H1 (cell line): Measurements from ENCODE around the gene PIGK. TPM values are rescaled to one million over a fixed set of nuclear protein-coding genes. Genes with fewer than 3 reads are reported as not detected.

Experiments
- CTCF ChIA-PET: fragments of 300-600 bp; sonication (Branson Sonifier 250); formaldehyde crosslinking; loops from one replicate; lab custom pipeline; 2021; ENCODE audit not compliant: partially characterized antibody; lab: Charles Lee
- POLR2A ChIA-PET: fragments of 300-600 bp; sonication (Branson Sonifier 250); formaldehyde crosslinking; loops from one replicate; lab custom pipeline; 2021; ENCODE audit warnings: inconsistent platforms; ENCODE audit not compliant: partially characterized antibody; lab: Charles Lee
- DNase-seq, 2 experiments: peaks; one replicate each; pipeline versions ENCODE4 v3.0.0 to v3.0.0-alpha.2; 2010 to 2022; ENCODE audit warnings: low spot score in 2 of 2, low read depth in 1 of 2, mixed read lengths in 1 of 2
- FAIRE-seq: peaks from 2 replicates; lab custom pipeline; 2011; peaks lifted over from hg19 to GRCh38; lab: Jason Lieb, UNC
- H2AFZ ChIP-seq: 2 replicates; pipeline ENCODE4 v1.8.1; 2012; ENCODE audit warnings: low read length, inconsistent platforms
- H2AK5ac ChIP-seq: 2 replicates; pipeline ENCODE4 v1.6.1; 2013; ENCODE audit warnings: low read depth, low read length
- H2BK120ac ChIP-seq: replicated peaks from 2 replicates; pipeline ENCODE3; 2013; ENCODE audit warnings: low read depth, low read length, inconsistent platforms
- H2BK12ac ChIP-seq: 2 replicates; pipeline ENCODE4 v1.6.1; 2013; ENCODE audit warnings: low read depth, low read length
- H2BK15ac ChIP-seq: 2 replicates; pipeline ENCODE4 v1.6.1; 2013; ENCODE audit warnings: low read length
- H2BK20ac ChIP-seq: 2 replicates; pipeline ENCODE4 v1.6.1; 2013; ENCODE audit warnings: low read length
- H2BK5ac ChIP-seq: 2 replicates; pipeline ENCODE4 v1.6.1; 2013; ENCODE audit warnings: low read depth, low read length
- H3K14ac ChIP-seq: 2 replicates; pipeline ENCODE4 v1.6.1; 2013; ENCODE audit warnings: inconsistent platforms; ENCODE audit not compliant: insufficient read length
- H3K18ac ChIP-seq: 2 replicates; pipeline ENCODE4 v1.6.1; 2013; ENCODE audit warnings: low read length; ENCODE audit errors: extremely low read depth
- H3K23ac ChIP-seq: 2 replicates; pipeline ENCODE4 v1.6.1; 2013; ENCODE audit warnings: inconsistent platforms; ENCODE audit not compliant: insufficient read length
- H3K23me2 ChIP-seq: 2 replicates; pipeline ENCODE4 v1.6.1; 2013; ENCODE audit warnings: low read depth, low read length
- H3K27ac ChIP-seq: 2 replicates; pipeline ENCODE4 v1.6.1; 2011; ENCODE audit warnings: low read depth, low read length, inconsistent platforms
- H3K27me3 ChIP-seq, 4 experiments: replicated peaks in 1 of 4; 1 replicate in 1 of 4; 2 replicates in 3 of 4; pipeline versions ENCODE4 v1.6.1 to v1.8.1; 2011 to 2013; ENCODE audit warnings: low read length in 3 of 4, mild to moderate bottlenecking in 3 of 4, inconsistent platforms in 2 of 4, mixed read lengths in 2 of 4, moderate library complexity in 1 of 4; ENCODE audit not compliant: control insufficient read depth in 3 of 4, insufficient read depth in 3 of 4; ENCODE audit errors: extremely low read depth in 1 of 4
- H3K36me3 ChIP-seq, 4 experiments: 2 replicates each; pipeline versions ENCODE4 v1.6.1 to v1.8.1; 2011 to 2013; ENCODE audit warnings: mild to moderate bottlenecking in 4 of 4, low read length in 3 of 4, moderate library complexity in 2 of 4, control low read depth in 1 of 4, inconsistent platforms in 1 of 4; ENCODE audit not compliant: insufficient read depth in 4 of 4, control insufficient read depth in 2 of 4
- H3K4ac ChIP-seq: replicated peaks from 2 replicates; pipeline ENCODE3; 2013; ENCODE audit warnings: low read length, low read depth, mixed read lengths, inconsistent platforms; ENCODE audit not compliant: insufficient read length
- H3K4me1 ChIP-seq, 4 experiments: replicated peaks in 1 of 4; 1 replicate in 1 of 4; 2 replicates in 3 of 4; pipeline versions ENCODE4 v1.6.1 to v1.8.1; 2011 to 2013; ENCODE audit warnings: low read length in 3 of 4, inconsistent platforms in 2 of 4, mixed read lengths in 1 of 4; ENCODE audit not compliant: insufficient read depth in 4 of 4, control insufficient read depth in 3 of 4
- H3K4me2 ChIP-seq, 2 experiments: 2 replicates each; pipeline versions ENCODE4 v1.6.1 to v1.8.1; 2011 to 2013; ENCODE audit warnings: low read depth in 2 of 2, low read length in 2 of 2, control low read depth in 1 of 2, inconsistent platforms in 1 of 2, mild to moderate bottlenecking in 1 of 2; ENCODE audit not compliant: insufficient read depth in 1 of 2
- H3K4me3 ChIP-seq, 4 experiments: fragments of 200-600, 300-600 bp in 1 of 4; sonication (generic), shearing (Covaris generic), sonication (Bioruptor Twin) in 1 of 4; 2 replicates each; pipeline versions ENCODE4 v1.5.1 to v1.8.1; 2011 to 2016; ENCODE audit warnings: low read length in 4 of 4, low read depth in 3 of 4, control low read depth in 2 of 4, inconsistent platforms in 2 of 4, mild to moderate bottlenecking in 2 of 4, mixed read lengths in 1 of 4, moderate library complexity in 1 of 4; ENCODE audit not compliant: insufficient read depth in 2 of 4; ENCODE audit errors: extremely low read depth in 1 of 4
- H3K56ac ChIP-seq: replicated peaks from 2 replicates; pipeline ENCODE3; 2013; ENCODE audit warnings: low read depth, mild to moderate bottlenecking, mixed read lengths, low read length, inconsistent platforms; ENCODE audit not compliant: insufficient read length
- H3K79me1 ChIP-seq: 2 replicates; pipeline ENCODE4 v1.6.1; 2013; ENCODE audit warnings: low read depth, low read length, control low read depth
- H3K79me2 ChIP-seq, 2 experiments: 2 replicates each; pipeline versions ENCODE4 v1.6.1 to v1.8.1; 2012 to 2013; ENCODE audit warnings: low read length in 2 of 2, mild to moderate bottlenecking in 2 of 2, inconsistent platforms in 1 of 2; ENCODE audit not compliant: insufficient read depth in 2 of 2, control insufficient read depth in 1 of 2
- H3K9ac ChIP-seq, 4 experiments: replicated peaks in 1 of 4; 1 replicate in 1 of 4; 2 replicates in 3 of 4; pipeline versions ENCODE4 v1.6.1 to v1.8.1; 2011 to 2013; ENCODE audit warnings: low read depth in 3 of 4, low read length in 3 of 4, control low read depth in 2 of 4, mild to moderate bottlenecking in 2 of 4, moderate library complexity in 2 of 4, inconsistent platforms in 1 of 4; ENCODE audit errors: extremely low read depth in 1 of 4
- H3K9me3 ChIP-seq, 2 experiments: 2 replicates each; pipeline versions ENCODE4 v1.6.1 to v1.8.1; 2012 to 2013; ENCODE audit warnings: mild to moderate bottlenecking in 2 of 2, moderate library complexity in 2 of 2, control low read depth in 1 of 2, inconsistent platforms in 1 of 2, low read depth in 1 of 2, low read length in 1 of 2, mixed read lengths in 1 of 2; ENCODE audit not compliant: insufficient read depth in 2 of 2
- H4K20me1 ChIP-seq, 2 experiments: replicated peaks in 1 of 2; 2 replicates each; pipeline versions ENCODE3 to v1.8.1; 2011 to 2013; ENCODE audit warnings: inconsistent platforms in 2 of 2, low read length in 2 of 2, mild to moderate bottlenecking in 1 of 2; ENCODE audit not compliant: insufficient read depth in 2 of 2, control insufficient read depth in 1 of 2
- H4K5ac ChIP-seq: 2 replicates; pipeline ENCODE4 v1.6.1; 2013; ENCODE audit warnings: low read length, low read depth, mixed read lengths, inconsistent platforms; ENCODE audit not compliant: insufficient read length
- H4K8ac ChIP-seq: 2 replicates; pipeline ENCODE4 v1.8.0; 2013; ENCODE audit warnings: mild to moderate bottlenecking, moderate library complexity, low read length, inconsistent platforms; ENCODE audit not compliant: insufficient read depth; ENCODE audit errors: extremely low read depth
- H4K91ac ChIP-seq: replicated peaks from 2 replicates; pipeline ENCODE3; 2013; ENCODE audit warnings: low read length, mixed read lengths, inconsistent platforms; ENCODE audit not compliant: insufficient read length
- ATF3 ChIP-seq: IDR thresholded peaks from 2 replicates; pipeline ENCODE4 v1.6.1; 2011; ENCODE audit warnings: low read depth, mild to moderate bottlenecking, low read length; ENCODE audit not compliant: insufficient read depth
- BCL11A ChIP-seq, 2 experiments: IDR thresholded peaks; one replicate each; pipeline ENCODE4 v1.6.1; 2011; ENCODE audit warnings: low read depth in 2 of 2, low read length in 2 of 2, mild to moderate bottlenecking in 2 of 2
- BRCA1 ChIP-seq: IDR thresholded peaks from 2 replicates; pipeline ENCODE4 v1.6.1; 2012; ENCODE audit warnings: low read depth, low read length, improper control_type of control experiment
- CEBPB ChIP-seq: IDR thresholded peaks from 2 replicates; pipeline ENCODE4 v1.6.1; 2012; ENCODE audit warnings: low read depth, low read length
- CTCF ChIP-seq, 3 experiments: IDR thresholded peaks; 1 replicate in 2 of 3; 2 replicates in 1 of 3; pipeline versions ENCODE4 v1.5.1 to v1.6.1; 2011; ENCODE audit warnings: low read length in 3 of 3, mild to moderate bottlenecking in 3 of 3, inconsistent platforms in 2 of 3, low read depth in 1 of 3, moderate library complexity in 1 of 3; ENCODE audit not compliant: insufficient read depth in 1 of 3; ENCODE audit errors: control extremely low read depth in 1 of 3
- JUND ChIP-seq: IDR thresholded peaks from 2 replicates; pipeline ENCODE4 v1.6.1; 2011; ENCODE audit warnings: mild to moderate bottlenecking, improper control_type of control experiment, low read length
- NANOG ChIP-seq: IDR thresholded peaks from 2 replicates; pipeline ENCODE4 v1.6.1; 2011; ENCODE audit warnings: low read length, low read depth, mild to moderate bottlenecking, inconsistent platforms; ENCODE audit not compliant: insufficient read depth, poor library complexity, severe bottlenecking
- RNF2 ChIP-seq: fragments of 200-900, 300-1000 bp; sonication (generic); IDR thresholded peaks from 2 replicates; pipeline ENCODE4 v1.7.1; 2016; ENCODE audit warnings: borderline replicate concordance, low read depth, mild to moderate bottlenecking, antibody characterized with exemption, low read length; ENCODE audit not compliant: poor library complexity, severe bottlenecking; ENCODE audit errors: missing control alignments
- RXRA ChIP-seq: IDR thresholded peaks from 2 replicates; pipeline ENCODE4 v1.6.1; 2011; ENCODE audit warnings: low read depth, mild to moderate bottlenecking, low read length, moderate library complexity; ENCODE audit not compliant: insufficient read depth
- SUZ12 ChIP-seq: fragments of 200-600 bp; sonication (generic); IDR thresholded peaks from 2 replicates; pipeline ENCODE4 v1.6.1; 2012; ENCODE audit warnings: mild to moderate bottlenecking, inconsistent platforms, low read length, moderate library complexity, mixed read lengths
- WGBS, 2 experiments: shearing (Covaris generic) in 1 of 2; methylation state at CpG; one replicate each; pipeline versions ENCODE4 v1.1.6 to v1.1.7; 2013 to 2015; ENCODE audit warnings: low lambda C conversion rate in 2 of 2, mixed read lengths in 2 of 2, inconsistent platforms in 1 of 2, low coverage in 1 of 2, missing lambda C conversion rate in 1 of 2; ENCODE audit not compliant: insufficient replicate concordance in 2 of 2, insufficient coverage in 1 of 2, insufficient read length in 1 of 2; ENCODE audit errors: extremely low coverage in 1 of 2, missing lambda C conversion rate in 1 of 2; 5-methylcytosine and 5-hydroxymethylcytosine counted together
- polyA plus RNA-seq, 7 experiments: library from polyadenylated mRNA; depleted of rRNA in 3 of 7; stranded (reverse) in 5 of 7; unstranded in 2 of 7; fragments of >200 nt in 5 of 7; fragments of 200-250 nt in 2 of 7; gene quantifications; 1 replicate in 5 of 7; 2 replicates in 1 of 7; 4 replicates in 1 of 7; pipeline versions ENCODE4 v1.2.1 to v1.2.3, GENCODE V29; 2011 to 2013; ENCODE audit warnings: missing spikeins in 2 of 7, mixed read lengths in 2 of 7
- total RNA-seq: library from RNA; stranded (reverse); fragmentation: NEBNext Ultra II Directional; extraction: Animal tissue kit (Norgen Biotek cat#: 25700); gene quantifications from 2 replicates; pipeline ENCODE4 v1.2.1, GENCODE V29; 2021

The PIGK gene
- total and polyA plus RNA-seq, 2 of the 8 experiments (the other 6 are each of a cell fraction or from before 2014, with no cell fraction given): 5.6 to 23.2 TPM

GRCh38 chr1:77245830-77246229, 26.6 kb upstream of the PIGK start:
- Histone ChIP-seq H2BK20ac (no peak overlapping the region), H3K18ac (no peak overlapping the region), H2AK5ac (no peak overlapping the region), H2BK5ac (no peak overlapping the region), H3K14ac (no peak overlapping the region), H3K23ac (no peak overlapping the region), H4K8ac (no peak overlapping the region), H2BK120ac (no peak overlapping the region), H3K56ac (no peak overlapping the region), H3K79me2 (no peaks in the 10 kb centered on the region), H3K4me2 (no peak overlapping the region), H2AFZ (no peak overlapping the region), H3K4me3 (no peak overlapping the region), H3K9ac (no peak overlapping the region), H3K23me2 (no peaks in the 10 kb centered on the region), H2BK12ac (no peak overlapping the region), H4K91ac (no peak overlapping the region), H2BK15ac (no peak overlapping the region), H3K4me1 (no peaks in the 10 kb centered on the region), H4K5ac (no peak overlapping the region), H3K36me3 (no peaks in the 10 kb centered on the region), H3K27ac (no peak overlapping the region), H3K4ac (no peak overlapping the region), H3K9me3 (peaks cover 6% of the 10 kb centered on the region in 2 experiments; a peak in 1 of 4 replicates), H3K79me1 (no peaks in the 10 kb centered on the region), H4K20me1 (no peaks in the 10 kb centered on the region), H3K27me3 (no peaks in the 10 kb centered on the region)
- no peak for FAIRE-seq
- 87% methylated on average over 2 of the region's 2 CpGs; no CpG with 5 or more reads in 1 of the 2 experiments for WGBS, 2 experiments
- ChIA-PET CTCF (interaction anchor here (1.2 kb wide), 1 partner anchor 23 kb away, joined by 3 read pairs; no protein-coding TSS in a partner anchor), POLR2A (no interaction called here)
- DNase-seq: no peak
- no peak for TF ChIP-seq BRCA1
- no peak for TF ChIP-seq CTCF (IDR thresholded peaks at IDR 0.05; ENCODE audit: control extremely low read depth in 1 of 3, insufficient read depth in 1 of 3, low read depth in 1 of 3, low read length in 3 of 3)
- no peak for TF ChIP-seq BCL11A (IDR thresholded peaks at IDR 0.05; ENCODE audit: low read depth in 2 of 2, low read length in 2 of 2)
- no peak for TF ChIP-seq NANOG
- no peak for TF ChIP-seq RXRA
- TF ChIP-seq SUZ12: no peak
- TF ChIP-seq ATF3: no peak
- TF ChIP-seq CEBPB: no peak
- TF ChIP-seq RNF2: no peak
- TF ChIP-seq JUND: no peak
